Measurements from ENCODE around the gene AIM2. TPM values are rescaled to one million over a fixed set of nuclear protein-coding genes. Genes with fewer than 3 reads are reported as not detected.

The AIM2 gene
- polyA plus RNA-seq, 1 of the 3 experiments (the other 2 are of a cell fraction): 1.1 TPM

DNA sequence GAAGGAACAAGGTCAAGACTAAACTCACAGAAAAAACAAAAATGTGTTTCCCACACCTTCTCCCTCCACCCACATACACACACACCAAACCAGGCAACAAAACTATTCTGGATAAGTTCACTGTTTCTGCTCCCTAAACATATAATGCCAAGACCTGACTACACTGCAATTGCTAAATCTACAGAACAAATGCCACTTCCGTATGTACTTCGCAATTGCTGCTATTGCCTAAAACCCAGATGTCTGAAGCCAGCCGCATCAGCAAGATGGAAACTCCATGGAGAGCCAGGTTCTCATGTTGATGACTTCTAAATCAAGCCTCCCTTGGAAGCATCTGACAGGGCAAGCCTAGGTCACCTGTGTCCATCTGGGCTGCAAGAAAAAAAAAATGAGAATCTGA, 8.3 kb upstream of the AIM2 start:
- Histone ChIP-seq H3K9me3 (no peaks in the 10 kb centered on the region), H3K79me2 (ENCODE audit: insufficient read depth) (no peaks in the 10 kb centered on the region), H2AFZ (ENCODE audit: low read depth) (no peak overlapping the region), H3K27ac (ENCODE audit: low read depth in 2 of 2, low read length in 1 of 2) (no peak overlapping the region), H3K4me2 (no peak overlapping the region), H3K36me3 (replicated peaks in 1 of 2; ENCODE audit: control insufficient read depth in 1 of 2, insufficient read depth in 2 of 2, low read length in 1 of 2) (no peaks in the 10 kb centered on the region), H3K4me3 (ENCODE audit: low read depth in 2 of 2, low read length in 1 of 2) (no peak overlapping the region), H3K9me2 (no peaks in the 10 kb centered on the region), H3K4me1 (ENCODE audit: control insufficient read depth in 1 of 2, insufficient read depth in 2 of 2, low read depth in 1 of 2, low read length in 1 of 2) (peaks cover 0 to 19% of the 10 kb centered on the region in 2 experiments; a peak in 3 of 4 replicates), H4K20me1 (ENCODE audit: insufficient read depth) (no peaks in the 10 kb centered on the region), H3K27me3 (ENCODE audit: insufficient read depth) (no peaks in the 10 kb centered on the region), H3K9ac (no peak overlapping the region), H3F3A (replicated peaks; ENCODE audit: insufficient read depth) (peaks cover 23% of the 10 kb centered on the region)
- ChIA-PET POLR2A (no interaction called here), CTCF (no interaction called here)
- no peak for TF ChIP-seq TCF12 (IDR thresholded peaks at IDR 0.05)
- no peak for DNase-seq
- WGBS (ENCODE audit: low lambda C conversion rate): 30% methylated on average over 3 of the region's 3 CpGs

DNA sequence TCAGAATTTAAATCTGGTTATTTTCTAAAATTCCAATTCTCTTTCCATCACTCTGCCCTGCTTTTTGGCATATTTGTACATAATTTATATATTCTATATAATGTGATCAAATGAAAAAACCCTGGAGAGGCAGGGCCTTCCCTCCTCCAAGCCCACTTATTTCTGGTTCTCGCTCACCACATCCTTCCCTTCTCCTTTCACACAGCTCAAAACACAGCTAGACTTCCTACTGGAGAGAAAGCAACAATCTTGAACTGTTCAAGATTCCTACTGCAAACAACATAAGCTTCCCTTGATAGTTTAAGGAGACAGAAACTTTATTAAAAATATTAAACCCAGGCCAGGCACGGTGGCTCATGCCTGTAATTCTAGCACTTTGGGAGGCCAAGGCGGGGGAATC, 7.6 kb upstream of the AIM2 start:
- TF ChIP-seq EZH2phosphoT487 (IDR thresholded peaks at IDR 0.05; ENCODE audit: borderline replicate concordance, low read depth) (no peak), FOXM1 (IDR thresholded peaks at IDR 0.05; ENCODE audit: low read depth) (no peak)
- TF ChIP-seq, protein P1, sequence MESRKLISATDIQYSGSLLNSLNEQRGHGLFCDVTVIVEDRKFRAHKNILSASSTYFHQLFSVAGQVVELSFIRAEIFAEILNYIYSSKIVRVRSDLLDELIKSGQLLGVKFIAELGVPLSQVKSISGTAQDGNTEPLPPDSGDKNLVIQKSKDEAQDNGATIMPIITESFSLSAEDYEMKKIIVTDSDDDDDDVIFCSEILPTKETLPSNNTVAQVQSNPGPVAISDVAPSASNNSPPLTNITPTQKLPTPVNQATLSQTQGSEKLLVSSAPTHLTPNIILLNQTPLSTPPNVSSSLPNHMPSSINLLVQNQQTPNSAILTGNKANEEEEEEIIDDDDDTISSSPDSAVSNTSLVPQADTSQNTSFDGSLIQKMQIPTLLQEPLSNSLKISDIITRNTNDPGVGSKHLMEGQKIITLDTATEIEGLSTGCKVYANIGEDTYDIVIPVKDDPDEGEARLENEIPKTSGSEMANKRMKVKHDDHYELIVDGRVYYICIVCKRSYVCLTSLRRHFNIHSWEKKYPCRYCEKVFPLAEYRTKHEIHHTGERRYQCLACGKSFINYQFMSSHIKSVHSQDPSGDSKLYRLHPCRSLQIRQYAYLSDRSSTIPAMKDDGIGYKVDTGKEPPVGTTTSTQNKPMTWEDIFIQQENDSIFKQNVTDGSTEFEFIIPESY (IDR thresholded peaks at IDR 0.05; ENCODE audit: borderline replicate concordance, low read depth): no peak
- TF ChIP-seq, protein P2, sequence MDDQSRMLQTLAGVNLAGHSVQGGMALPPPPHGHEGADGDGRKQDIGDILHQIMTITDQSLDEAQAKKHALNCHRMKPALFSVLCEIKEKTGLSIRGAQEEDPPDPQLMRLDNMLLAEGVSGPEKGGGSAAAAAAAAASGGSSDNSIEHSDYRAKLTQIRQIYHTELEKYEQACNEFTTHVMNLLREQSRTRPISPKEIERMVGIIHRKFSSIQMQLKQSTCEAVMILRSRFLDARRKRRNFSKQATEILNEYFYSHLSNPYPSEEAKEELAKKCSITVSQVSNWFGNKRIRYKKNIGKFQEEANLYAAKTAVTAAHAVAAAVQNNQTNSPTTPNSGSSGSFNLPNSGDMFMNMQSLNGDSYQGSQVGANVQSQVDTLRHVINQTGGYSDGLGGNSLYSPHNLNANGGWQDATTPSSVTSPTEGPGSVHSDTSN (IDR thresholded peaks at IDR 0.05): no peak
- no peaks in the 10 kb centered on the region for H3K9me3 ChIP-seq
- WGBS (ENCODE audit: low lambda C conversion rate): 39% methylated on average over 3 of the region's 3 CpGs
- 0 out of 2 replicates have a peak overlapping the region, but pooled peaks have one; percentile 1 for H2AFZ ChIP-seq (ENCODE audit: low read depth)
- no peaks in the 10 kb centered on the region for H4K20me1 ChIP-seq (ENCODE audit: insufficient read depth)
- H3K4me2 ChIP-seq: no peak overlapping the region
- H3K79me2 ChIP-seq (ENCODE audit: insufficient read depth): no peaks in the 10 kb centered on the region
- H3K4me1 ChIP-seq (ENCODE audit: control insufficient read depth in 1 of 2, insufficient read depth in 2 of 2, low read depth in 1 of 2, low read length in 1 of 2): peaks cover 0 to 25% of the 10 kb centered on the region in 2 experiments; a peak in 3 of 4 replicates
- no peaks in the 10 kb centered on the region for H3K27me3 ChIP-seq (ENCODE audit: insufficient read depth)
- H3K9me2 ChIP-seq: no peaks in the 10 kb centered on the region
- no peak overlapping the region for H3K27ac ChIP-seq (ENCODE audit: low read depth in 2 of 2, low read length in 1 of 2)
- no peak overlapping the region for H3K4me3 ChIP-seq (ENCODE audit: low read depth in 2 of 2, low read length in 1 of 2)
- H3K9ac ChIP-seq: no peak overlapping the region
- ChIA-PET CTCF (no interaction called here), POLR2A (no interaction called here)
- no peak for DNase-seq
- peaks cover 21% of the 10 kb centered on the region for H3F3A ChIP-seq (replicated peaks; ENCODE audit: insufficient read depth)
- no peaks in the 10 kb centered on the region for H3K36me3 ChIP-seq (replicated peaks in 1 of 2; ENCODE audit: control insufficient read depth in 1 of 2, insufficient read depth in 2 of 2, low read length in 1 of 2)

DNA sequence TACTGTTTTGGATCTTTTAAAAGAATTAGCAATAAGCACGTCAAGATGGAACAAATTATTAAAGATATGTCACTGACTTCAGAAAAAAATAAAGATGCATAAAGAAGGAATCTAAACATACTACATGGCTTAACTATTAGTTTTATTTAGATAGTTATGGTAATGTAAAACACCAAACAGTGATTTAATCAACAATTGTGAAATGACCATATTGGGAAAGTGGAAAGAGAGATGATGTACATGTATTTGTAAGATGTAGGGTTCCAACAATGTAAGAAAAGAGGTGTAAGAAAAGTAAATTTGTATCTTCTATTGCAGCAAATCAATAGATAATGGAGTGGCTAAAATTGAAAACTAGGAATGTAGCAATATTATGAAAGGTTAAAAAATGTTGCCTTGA, 6.4 kb upstream of the AIM2 start:
- ChIA-PET POLR2A (no interaction called here), CTCF (interaction anchor here (0.9 kb wide), 1 partner anchor 10 kb away, joined by 3 read pairs; no protein-coding TSS in a partner anchor)
- H3K9me3 ChIP-seq: no peaks in the 10 kb centered on the region
- H3K4me1 ChIP-seq (ENCODE audit: control insufficient read depth in 1 of 2, insufficient read depth in 2 of 2, low read depth in 1 of 2, low read length in 1 of 2): peaks cover 0 to 24% of the 10 kb centered on the region in 2 experiments; a peak in 3 of 4 replicates
- no peak overlapping the region for H2AFZ ChIP-seq (ENCODE audit: low read depth)
- no peak for DNase-seq
- H3K79me2 ChIP-seq (ENCODE audit: insufficient read depth): no peaks in the 10 kb centered on the region
- TF ChIP-seq FOSL2 (IDR thresholded peaks at IDR 0.05; ENCODE audit: borderline replicate concordance, low read depth): no peak
- no peak for TF ChIP-seq JUND (IDR thresholded peaks at IDR 0.05)
- no peak for TF ChIP-seq GATA2 (CRISPR knock-in tag; IDR thresholded peaks at IDR 0.05)
- TF ChIP-seq FOXJ3 (CRISPR knock-in tag; IDR thresholded peaks at IDR 0.05): no peak
- whole genome bisulfite sequencing (ENCODE audit: low lambda C conversion rate): 28% methylated on average over 1 of the region's 1 CpG
- H3K4me3 ChIP-seq (ENCODE audit: low read depth in 2 of 2, low read length in 1 of 2): no peak overlapping the region
- no peaks in the 10 kb centered on the region for H3K27me3 ChIP-seq (ENCODE audit: insufficient read depth)
- H3K4me2 ChIP-seq: no peak overlapping the region
- no peak overlapping the region for H3K9ac ChIP-seq
- H3K36me3 ChIP-seq (replicated peaks in 1 of 2; ENCODE audit: control insufficient read depth in 1 of 2, insufficient read depth in 2 of 2, low read length in 1 of 2): no peaks in the 10 kb centered on the region
- H3K9me2 ChIP-seq: no peaks in the 10 kb centered on the region
- no peaks in the 10 kb centered on the region for H4K20me1 ChIP-seq (ENCODE audit: insufficient read depth)
- H3F3A ChIP-seq (replicated peaks; ENCODE audit: insufficient read depth): peaks cover 10% of the 10 kb centered on the region
- no peak overlapping the region for H3K27ac ChIP-seq (ENCODE audit: low read depth in 2 of 2, low read length in 1 of 2)

Measured in SK-N-SH (cell line).